ENCODE data around the gene SLC39A9.

DNA sequence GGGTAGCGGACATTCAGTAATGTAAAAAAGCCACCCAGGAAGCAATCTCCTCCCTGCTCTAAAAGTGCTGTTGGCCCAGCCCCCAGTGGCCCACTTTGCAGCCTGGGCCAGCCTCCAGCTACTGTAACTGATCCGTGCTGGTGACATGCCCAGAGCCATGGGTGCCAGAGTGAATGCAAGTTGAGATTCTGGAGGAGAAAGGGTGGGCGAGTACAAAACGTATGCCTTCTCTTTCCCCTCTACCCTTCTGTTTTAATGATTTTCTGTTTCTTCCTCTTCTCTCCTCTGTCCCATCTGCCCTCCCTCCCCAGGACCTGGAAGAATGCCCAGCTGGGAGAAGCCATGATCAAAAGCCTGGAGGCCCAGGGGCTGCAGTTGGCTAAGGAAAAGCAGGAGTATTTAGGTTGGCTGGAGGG, 102.9 kb downstream of the SLC39A9 start:
- TF ChIP-seq, protein P1, sequence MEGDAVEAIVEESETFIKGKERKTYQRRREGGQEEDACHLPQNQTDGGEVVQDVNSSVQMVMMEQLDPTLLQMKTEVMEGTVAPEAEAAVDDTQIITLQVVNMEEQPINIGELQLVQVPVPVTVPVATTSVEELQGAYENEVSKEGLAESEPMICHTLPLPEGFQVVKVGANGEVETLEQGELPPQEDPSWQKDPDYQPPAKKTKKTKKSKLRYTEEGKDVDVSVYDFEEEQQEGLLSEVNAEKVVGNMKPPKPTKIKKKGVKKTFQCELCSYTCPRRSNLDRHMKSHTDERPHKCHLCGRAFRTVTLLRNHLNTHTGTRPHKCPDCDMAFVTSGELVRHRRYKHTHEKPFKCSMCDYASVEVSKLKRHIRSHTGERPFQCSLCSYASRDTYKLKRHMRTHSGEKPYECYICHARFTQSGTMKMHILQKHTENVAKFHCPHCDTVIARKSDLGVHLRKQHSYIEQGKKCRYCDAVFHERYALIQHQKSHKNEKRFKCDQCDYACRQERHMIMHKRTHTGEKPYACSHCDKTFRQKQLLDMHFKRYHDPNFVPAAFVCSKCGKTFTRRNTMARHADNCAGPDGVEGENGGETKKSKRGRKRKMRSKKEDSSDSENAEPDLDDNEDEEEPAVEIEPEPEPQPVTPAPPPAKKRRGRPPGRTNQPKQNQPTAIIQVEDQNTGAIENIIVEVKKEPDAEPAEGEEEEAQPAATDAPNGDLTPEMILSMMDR (IDR thresholded peaks at IDR 0.05), result no peak
- TF ChIP-seq POLR2AphosphoS5 (IDR thresholded peaks at IDR 0.05), result no peak
